Right forelimb (tissue), 1 donor: ENCODE measurements around the gene SMURF1.

Source experiments
- DNase-seq: peaks from one replicate; pipeline ENCODE4 v3.0.0-alpha.2; 2018

SMURF1 gene

DNA sequence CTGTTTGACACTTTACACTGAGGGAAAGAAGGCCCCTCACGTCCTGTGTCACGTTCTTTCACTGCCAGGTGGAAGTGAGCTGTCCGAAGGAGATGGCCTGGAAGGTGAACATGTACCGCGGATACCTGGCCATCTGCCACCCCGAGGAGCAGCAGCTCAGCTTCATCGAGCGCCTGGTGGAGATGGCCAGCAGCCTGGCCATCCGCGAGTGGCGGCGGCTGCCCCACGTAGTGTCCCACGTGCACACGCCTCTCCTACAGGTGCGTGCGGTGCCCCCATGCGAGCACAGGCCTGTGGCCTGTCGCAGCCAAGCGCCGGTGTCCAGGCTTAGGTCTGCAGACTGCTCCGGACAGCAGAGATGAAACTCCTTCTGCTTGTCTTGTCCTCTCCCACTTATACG is 162.2 kb downstream of the SMURF1 start:
- DNase-seq = no peak

GRCh38 chr7:98978672-98979071 is 165.2 kb downstream of the SMURF1 start:
- no peak for DNase-seq
